ENCODE measurements around the gene TCF7L1.

- TF ChIP-seq EZH2 (IDR thresholded peaks at IDR 0.05; ENCODE audit: low read depth) (no peak), CTCF (conservative IDR thresholded peaks at IDR 0.05) (no peak)
Observed at GRCh38 chr2:85180322-85181133, 47.3 kb downstream of the TCF7L1 start.
